DND-41 (cell line): ENCODE data around the gene VGLL1.

Experiments used
- ATAC-seq: fragments of 200-7000 bp; cut with Tn5 transposase; 3 replicates; pipeline ENCODE4 v1.9.1; 2021; ENCODE audit warnings: low read depth; ENCODE audit not compliant: insufficient read depth
- DNase-seq: peaks from one replicate; pipeline ENCODE4 v3.0.0-alpha.2; 2020
- H2AFZ ChIP-seq: 2 replicates; pipeline ENCODE4 v1.6.0; 2012; ENCODE audit warnings: low read depth, low read length
- H3K27ac ChIP-seq: 2 replicates; pipeline ENCODE4 v1.5.1; 2012; ENCODE audit warnings: low read length, inconsistent platforms
- H3K27me3 ChIP-seq: fragments of 200-600 bp; sonication (generic); 2 replicates; pipeline ENCODE4 v1.6.0; 2012; ENCODE audit warnings: low read length, mild to moderate bottlenecking, inconsistent platforms; ENCODE audit not compliant: insufficient read depth, poor library complexity
- H3K36me3 ChIP-seq: 2 replicates; pipeline ENCODE4 v1.5.1; 2012; ENCODE audit warnings: low read length, inconsistent platforms; ENCODE audit not compliant: insufficient read depth
- H3K4me1 ChIP-seq: 2 replicates; pipeline ENCODE4 v1.5.1; 2012; ENCODE audit warnings: mild to moderate bottlenecking, low read length; ENCODE audit not compliant: insufficient read depth
- H3K4me2 ChIP-seq: 2 replicates; pipeline ENCODE4 v1.6.0; 2012; ENCODE audit warnings: mild to moderate bottlenecking, moderate library complexity, low read length, inconsistent platforms; ENCODE audit not compliant: insufficient read depth
- H3K4me3 ChIP-seq, 2 experiments: fragments of 200-600 bp in 1 of 2; shearing (Covaris generic) in 1 of 2; 2 replicates each; pipeline ENCODE4 v1.5.1; 2012 to 2016; ENCODE audit warnings: inconsistent platforms in 2 of 2, low read length in 2 of 2, mild to moderate bottlenecking in 2 of 2, low read depth in 1 of 2, moderate library complexity in 1 of 2
- H3K79me2 ChIP-seq: 2 replicates; pipeline ENCODE4 v1.6.0; 2012; ENCODE audit warnings: low read length, inconsistent platforms; ENCODE audit not compliant: insufficient read depth
- H3K9ac ChIP-seq: 2 replicates; pipeline ENCODE4 v1.6.0; 2012; ENCODE audit warnings: low read depth, mild to moderate bottlenecking, inconsistent platforms, low read length, moderate library complexity
- H3K9me3 ChIP-seq: 2 replicates; pipeline ENCODE4 v1.5.1; 2012; ENCODE audit warnings: low read length, moderate library complexity, mild to moderate bottlenecking, inconsistent platforms; ENCODE audit not compliant: insufficient read depth, severe bottlenecking
- H4K20me1 ChIP-seq: 2 replicates; pipeline ENCODE4 v1.6.0; 2012; ENCODE audit warnings: low read length; ENCODE audit not compliant: insufficient read depth
- CTCF ChIP-seq: IDR thresholded peaks from 2 replicates; pipeline ENCODE4 v1.5.1; 2012; ENCODE audit warnings: borderline replicate concordance, low read length, moderate library complexity, mild to moderate bottlenecking; ENCODE audit not compliant: poor library complexity, severe bottlenecking; ENCODE audit errors: extremely low read depth
- EZH2 ChIP-seq: IDR thresholded peaks from 3 replicates; pipeline ENCODE4 v1.6.1; 2012; ENCODE audit warnings: borderline replicate concordance, low read depth, mild to moderate bottlenecking, moderate library complexity, low read length, inconsistent platforms; ENCODE audit not compliant: severe bottlenecking

The VGLL1 gene

GRCh38 chrX:136523770-136524169, 8.2 kb upstream of the VGLL1 start:
- Histone ChIP-seq H4K20me1 (no peaks in the 10 kb centered on the region), H3K36me3 (no peaks in the 10 kb centered on the region), H3K4me2 (no peak overlapping the region), H3K4me1 (peaks cover 5% of the 10 kb centered on the region; the same call in 1 of the 2 replicates), H2AFZ (no peak overlapping the region), H3K9ac (no peak overlapping the region), H3K9me3 (no peaks in the 10 kb centered on the region), H3K27me3 (no peaks in the 10 kb centered on the region), H3K27ac (no peak overlapping the region), H3K4me3 (no peak overlapping the region), H3K79me2 (no peaks in the 10 kb centered on the region)
- ATAC-seq: no peak
- TF ChIP-seq EZH2: no peak
- no peak for TF ChIP-seq CTCF
- no peak for DNase-seq

- H2AFZ ChIP-seq: no peak overlapping the region
- no peaks in the 10 kb centered on the region for H3K9me3 ChIP-seq
- no peaks in the 10 kb centered on the region for H3K79me2 ChIP-seq
- peaks cover 8% of the 10 kb centered on the region; the same call in 1 of the 2 replicates for H3K4me1 ChIP-seq
- no peaks in the 10 kb centered on the region for H3K36me3 ChIP-seq
- H4K20me1 ChIP-seq: no peaks in the 10 kb centered on the region
- H3K4me2 ChIP-seq: no peak overlapping the region
- no peak overlapping the region for H3K4me3 ChIP-seq
- H3K9ac ChIP-seq: no peak overlapping the region
- ATAC-seq (no peak), DNase-seq (no peak)
- no peak overlapping the region for H3K27ac ChIP-seq
- TF ChIP-seq EZH2 (no peak), CTCF (no peak)
- H3K27me3 ChIP-seq: no peaks in the 10 kb centered on the region
These were observed 6.0 kb upstream of the VGLL1 start for GRCh38 chrX:136525738-136526606.

- Histone ChIP-seq H3K4me1 (0 out of 2 replicates have a peak, but pooled peaks cover 3% of the 10 kb centered on the region), H3K79me2 (no peaks in the 10 kb centered on the region), H3K4me2 (no peak overlapping the region), H3K9me3 (no peaks in the 10 kb centered on the region), H3K36me3 (no peaks in the 10 kb centered on the region), H3K27me3 (no peaks in the 10 kb centered on the region), H3K9ac (no peak overlapping the region), H2AFZ (no peak overlapping the region), H4K20me1 (no peaks in the 10 kb centered on the region), H3K4me3 (no peak overlapping the region), H3K27ac (no peak overlapping the region)
- TF ChIP-seq EZH2 (no peak), CTCF (no peak)
- DNase-seq (no peak), ATAC-seq (no peak)
These were observed 3.2 kb upstream of the VGLL1 start for GRCh38 chrX:136528645-136529315.
